BE2C (cell line): ENCODE results near the gene PCDHGC5.
A peak's percentile ranks its signal among the peaks of the same experiment; 100 is the strongest.

Experiments used
- DNase-seq: peaks from one replicate; pipeline ENCODE4 v3.0.0-alpha.2; 2020
- H3K27me3 ChIP-seq: fragments of 250-450 bp; sonication (Bioruptor Pico); 2 replicates; pipeline ENCODE4 v1.5.1; 2020; ENCODE audit warnings: mild to moderate bottlenecking
- H3K36me3 ChIP-seq: fragments of 250-450 bp; sonication (Bioruptor Pico); 2 replicates; pipeline ENCODE4 v1.5.1; 2020; ENCODE audit warnings: mild to moderate bottlenecking
- H3K4me1 ChIP-seq: fragments of 250-450 bp; sonication (Bioruptor Pico); 2 replicates; pipeline ENCODE4 v1.5.1; 2020
- H3K4me3 ChIP-seq: 2 replicates; pipeline ENCODE4 v1.5.1; 2011; ENCODE audit warnings: low read depth, low read length
- H3K9me3 ChIP-seq: fragments of 250-450 bp; sonication (Bioruptor Pico); 2 replicates; pipeline ENCODE4 v1.5.1; 2020
- TF ChIP-seq, protein P1 (sequence below): IDR thresholded peaks from 2 replicates; pipeline ENCODE4 v1.5.1; 2012; ENCODE audit warnings: mild to moderate bottlenecking, low read depth, low read length

The PCDHGC5 gene

GRCh38 chr5:141479776-141480175, 9.1 kb upstream of the PCDHGC5 start:
- no peaks in the 10 kb centered on the region for H3K9me3 ChIP-seq
- TF ChIP-seq, protein P1, sequence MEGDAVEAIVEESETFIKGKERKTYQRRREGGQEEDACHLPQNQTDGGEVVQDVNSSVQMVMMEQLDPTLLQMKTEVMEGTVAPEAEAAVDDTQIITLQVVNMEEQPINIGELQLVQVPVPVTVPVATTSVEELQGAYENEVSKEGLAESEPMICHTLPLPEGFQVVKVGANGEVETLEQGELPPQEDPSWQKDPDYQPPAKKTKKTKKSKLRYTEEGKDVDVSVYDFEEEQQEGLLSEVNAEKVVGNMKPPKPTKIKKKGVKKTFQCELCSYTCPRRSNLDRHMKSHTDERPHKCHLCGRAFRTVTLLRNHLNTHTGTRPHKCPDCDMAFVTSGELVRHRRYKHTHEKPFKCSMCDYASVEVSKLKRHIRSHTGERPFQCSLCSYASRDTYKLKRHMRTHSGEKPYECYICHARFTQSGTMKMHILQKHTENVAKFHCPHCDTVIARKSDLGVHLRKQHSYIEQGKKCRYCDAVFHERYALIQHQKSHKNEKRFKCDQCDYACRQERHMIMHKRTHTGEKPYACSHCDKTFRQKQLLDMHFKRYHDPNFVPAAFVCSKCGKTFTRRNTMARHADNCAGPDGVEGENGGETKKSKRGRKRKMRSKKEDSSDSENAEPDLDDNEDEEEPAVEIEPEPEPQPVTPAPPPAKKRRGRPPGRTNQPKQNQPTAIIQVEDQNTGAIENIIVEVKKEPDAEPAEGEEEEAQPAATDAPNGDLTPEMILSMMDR, result no peak
- H3K27me3 ChIP-seq, result no peaks in the 10 kb centered on the region
- H3K4me3 ChIP-seq, result no peak overlapping the region
- peaks cover 5% of the 10 kb centered on the region; the same call in 1 of the 2 replicates for H3K36me3 ChIP-seq
- DNase-seq, result no peak
- peaks cover 5% of the 10 kb centered on the region for H3K4me1 ChIP-seq

DNA sequence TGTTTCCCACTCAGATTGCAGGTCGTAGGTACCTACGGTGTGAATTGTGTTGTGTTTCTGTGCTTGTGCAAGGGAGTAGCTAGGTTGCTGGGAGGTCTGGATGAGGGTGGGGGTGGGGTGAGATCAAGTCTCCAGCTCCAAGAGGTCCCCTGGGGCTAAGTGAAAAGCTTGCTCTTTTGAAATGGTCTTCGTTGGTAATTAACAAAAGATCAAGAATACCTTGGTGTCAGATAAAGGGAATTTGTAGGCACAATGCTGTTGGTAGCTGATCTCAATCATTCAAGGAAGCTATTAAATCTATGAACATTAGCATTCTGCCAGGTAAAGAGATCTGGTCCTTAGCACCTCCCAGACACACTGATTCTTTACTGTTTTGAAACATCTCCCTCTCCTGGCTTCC, 5.0 kb upstream of the PCDHGC5 start:
- Histone ChIP-seq H3K4me3 (peak overlapping the region; percentile 78), H3K4me1 (no peaks in the 10 kb centered on the region; the same call in none of the 2 replicates), H3K27me3 (no peaks in the 10 kb centered on the region), H3K9me3 (no peaks in the 10 kb centered on the region), H3K36me3 (peaks cover 38% of the 10 kb centered on the region)
- DNase-seq, result no peak
- TF ChIP-seq, protein P1, result no peak

GRCh38 chr5:141484310-141484640, 4.6 kb upstream of the PCDHGC5 start:
- TF ChIP-seq, protein P1, result no peak
- no peaks in the 10 kb centered on the region; the same call in none of the 2 replicates for H3K4me1 ChIP-seq
- peaks cover 41% of the 10 kb centered on the region for H3K36me3 ChIP-seq
- H3K9me3 ChIP-seq, result no peaks in the 10 kb centered on the region
- no peaks in the 10 kb centered on the region for H3K27me3 ChIP-seq
- H3K4me3 ChIP-seq, result peak overlapping the region; percentile 78
- DNase-seq, result no peak

GRCh38 chr5:141484641-141485311, 4.1 kb upstream of the PCDHGC5 start, which contains the start of gene PCDHGC4:
Gene PCDHGC4, plus strand, starts transcription at chr5:141485030. Its CDS starts 144 bp downstream, at chr5:141485174.
- no peaks in the 10 kb centered on the region for H3K27me3 ChIP-seq
- H3K4me1 ChIP-seq, result no peaks in the 10 kb centered on the region; the same call in none of the 2 replicates
- peak; percentile 82 for DNase-seq
- H3K4me3 ChIP-seq, result peak within 1 kb of the TSS; percentile 78
- H3K36me3 ChIP-seq, result peaks cover 45% of the 10 kb centered on the region
- TF ChIP-seq, protein P1, result no peak
- no peaks in the 10 kb centered on the region for H3K9me3 ChIP-seq

DNA sequence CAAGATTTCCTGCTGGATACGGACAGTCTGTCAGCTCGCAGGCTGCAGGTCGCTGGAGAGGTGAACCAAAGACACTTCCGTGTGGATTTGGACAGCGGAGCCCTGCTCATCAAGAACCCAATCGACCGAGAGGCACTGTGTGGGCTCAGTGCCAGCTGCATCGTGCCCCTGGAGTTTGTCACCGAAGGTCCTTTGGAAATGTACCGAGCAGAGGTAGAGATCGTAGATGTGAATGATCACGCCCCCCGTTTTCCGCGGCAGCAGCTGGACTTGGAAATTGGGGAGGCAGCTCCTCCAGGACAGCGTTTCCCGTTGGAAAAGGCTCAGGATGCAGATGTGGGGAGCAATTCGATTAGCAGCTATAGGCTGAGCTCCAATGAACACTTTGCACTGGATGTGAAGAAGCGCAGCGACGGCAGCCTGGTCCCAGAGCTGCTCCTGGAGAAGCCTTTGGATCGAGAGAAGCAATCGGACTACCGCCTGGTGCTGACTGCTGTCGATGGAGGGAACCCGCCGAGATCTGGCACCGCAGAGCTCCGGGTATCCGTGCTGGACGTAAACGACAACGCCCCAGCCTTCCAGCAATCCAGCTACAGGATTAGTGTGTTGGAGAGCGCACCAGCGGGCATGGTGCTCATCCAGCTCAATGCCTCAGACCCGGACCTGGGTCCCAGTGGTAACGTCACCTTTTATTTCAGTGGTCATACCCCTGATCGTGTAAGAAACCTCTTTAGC, 3.4 kb upstream of the PCDHGC5 start:
- Histone ChIP-seq H3K4me1 (no peaks in the 10 kb centered on the region; the same call in none of the 2 replicates), H3K27me3 (no peaks in the 10 kb centered on the region), H3K36me3 (peaks cover 52% of the 10 kb centered on the region), H3K4me3 (peak overlapping the region; percentile 78), H3K9me3 (no peaks in the 10 kb centered on the region)
- no peak for DNase-seq
- TF ChIP-seq, protein P1, result no peak

DNA sequence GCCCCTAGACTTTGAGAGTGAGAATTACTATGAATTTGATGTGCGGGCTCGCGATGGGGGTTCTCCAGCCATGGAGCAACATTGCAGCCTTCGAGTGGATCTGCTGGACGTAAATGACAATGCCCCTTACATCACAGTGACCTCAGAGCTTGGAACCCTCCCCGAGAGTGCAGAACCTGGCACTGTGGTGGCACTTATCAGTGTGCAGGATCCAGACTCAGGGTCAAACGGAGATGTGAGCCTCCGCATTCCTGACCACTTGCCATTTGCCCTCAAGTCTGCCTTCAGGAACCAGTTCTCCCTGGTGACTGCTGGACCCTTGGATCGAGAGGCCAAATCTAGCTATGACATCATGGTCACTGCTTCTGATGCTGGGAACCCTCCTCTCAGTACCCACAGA, 2.8 kb upstream of the PCDHGC5 start:
- H3K4me1 ChIP-seq, result no peaks in the 10 kb centered on the region; the same call in none of the 2 replicates
- no peaks in the 10 kb centered on the region for H3K27me3 ChIP-seq
- TF ChIP-seq, protein P1, result no peak
- DNase-seq, result no peak
- no peak overlapping the region for H3K4me3 ChIP-seq
- H3K9me3 ChIP-seq, result no peaks in the 10 kb centered on the region
- H3K36me3 ChIP-seq, result peaks cover 56% of the 10 kb centered on the region
